Measurements from ENCODE around the gene IQGAP1. TPM values are rescaled to one million over a fixed set of nuclear protein-coding genes. Genes with fewer than 3 reads are reported as not detected.

The IQGAP1 gene
- total and polyA plus RNA-seq, 4 donors = 9.2 to 50.1 (median 24.5) TPM

DNA sequence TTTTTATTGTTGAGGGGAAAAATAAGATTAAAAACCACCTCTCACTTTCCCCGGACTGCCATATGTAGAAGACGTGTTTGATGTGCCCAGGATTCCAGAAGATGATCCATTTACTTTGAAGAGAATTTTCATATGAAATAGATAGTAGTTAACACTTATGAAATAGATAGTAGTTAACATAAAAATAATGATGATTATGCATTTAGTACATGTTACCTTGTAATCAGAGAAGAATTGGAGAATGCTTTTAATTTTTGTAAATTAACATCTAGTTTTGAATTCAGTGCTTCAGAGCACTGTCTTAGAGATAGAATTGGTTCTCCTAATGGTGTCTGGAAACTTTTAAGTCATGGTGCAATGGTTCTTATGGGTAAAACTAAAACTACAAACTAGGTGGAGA is 95.6 kb downstream of the IQGAP1 start:
- TF ChIP-seq RAD21 (IDR thresholded peaks at IDR 0.05) (no peak), FOXA2 (IDR thresholded peaks at IDR 0.05) (no peak), JUND (IDR thresholded peaks at IDR 0.05) (no peak), EGR1 (IDR thresholded peaks at IDR 0.05; ENCODE audit: low read depth in 2 of 2) (no peak), HNF4G (IDR thresholded peaks at IDR 0.05) (no peak), TAF1 (conservative IDR thresholded peaks at IDR 0.05) (no peak), NR2F2 (IDR thresholded peaks at IDR 0.05) (no peak), FOXA1 (IDR thresholded peaks at IDR 0.05) (no peak), YY1 (IDR thresholded peaks at IDR 0.05) (no peak), SP1 (IDR thresholded peaks at IDR 0.05) (no peak)
- TF ChIP-seq, protein P1, sequence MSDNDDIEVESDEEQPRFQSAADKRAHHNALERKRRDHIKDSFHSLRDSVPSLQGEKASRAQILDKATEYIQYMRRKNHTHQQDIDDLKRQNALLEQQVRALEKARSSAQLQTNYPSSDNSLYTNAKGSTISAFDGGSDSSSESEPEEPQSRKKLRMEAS (IDR thresholded peaks at IDR 0.05) = no peak
- TF ChIP-seq, protein P2, sequence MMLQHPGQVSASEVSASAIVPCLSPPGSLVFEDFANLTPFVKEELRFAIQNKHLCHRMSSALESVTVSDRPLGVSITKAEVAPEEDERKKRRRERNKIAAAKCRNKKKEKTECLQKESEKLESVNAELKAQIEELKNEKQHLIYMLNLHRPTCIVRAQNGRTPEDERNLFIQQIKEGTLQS (IDR thresholded peaks at IDR 0.05) = no peak
- Histone ChIP-seq H3K36me3 (ENCODE audit: control insufficient read depth in 4 of 4, insufficient read depth in 3 of 4, low read depth in 1 of 4, low read length in 3 of 4) (peaks cover 3 to 15% (median 10%) of the 10 kb centered on the region in 4 donors), H3K9me3 (ENCODE audit: control insufficient read depth in 4 of 4, low read length in 3 of 4) (no peaks in the 10 kb centered on the region), H3K9ac (ENCODE audit: low read depth in 1 of 2, low read length in 2 of 2) (no peak overlapping the region), H3K27me3 (ENCODE audit: control insufficient read depth in 4 of 4, insufficient read depth in 4 of 4, low read length in 3 of 4) (no peaks in the 10 kb centered on the region), H3K4me3 (ENCODE audit: low read depth in 1 of 3, low read length in 3 of 3) (no peak overlapping the region), H3K27ac (ENCODE audit: low read depth in 1 of 2, low read length in 2 of 2) (no peak overlapping the region), H3K4me1 (ENCODE audit: control insufficient read depth in 4 of 4, insufficient read depth in 4 of 4, low read length in 3 of 4) (peaks cover 0 to 4% (median 0%) of the 10 kb centered on the region in 4 donors)
- DNase-seq (ENCODE audit: low spot score) = no peak
- WGBS = 94% methylated on average over 2 of the region's 2 CpGs

DNA sequence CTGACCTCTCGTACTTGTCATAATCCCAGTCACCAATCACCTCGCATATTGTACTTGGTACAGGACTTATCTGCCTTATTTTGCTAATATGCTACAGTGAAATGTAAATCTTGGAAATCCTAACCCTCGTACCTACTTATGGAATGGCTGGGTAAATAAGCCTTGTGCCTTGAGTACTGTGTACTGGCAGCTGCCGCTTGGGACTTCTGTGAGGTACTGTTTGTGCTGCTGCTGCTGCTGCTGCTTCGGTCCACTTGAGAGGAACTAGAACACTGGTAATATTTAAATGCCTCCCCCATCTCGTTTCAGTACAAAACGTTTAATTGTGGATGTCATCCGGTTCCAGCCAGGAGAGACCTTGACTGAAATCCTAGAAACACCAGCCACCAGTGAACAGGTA is 99.1 kb downstream of the IQGAP1 start:
- Histone ChIP-seq H3K4me3 (ENCODE audit: low read depth in 1 of 3, low read length in 3 of 3) (no peak overlapping the region), H3K27ac (ENCODE audit: low read depth in 1 of 2, low read length in 2 of 2) (no peak overlapping the region), H3K4me1 (ENCODE audit: control insufficient read depth in 4 of 4, insufficient read depth in 4 of 4, low read length in 3 of 4) (peaks cover 0 to 2% (median 0%) of the 10 kb centered on the region in 4 donors), H3K36me3 (ENCODE audit: control insufficient read depth in 4 of 4, insufficient read depth in 3 of 4, low read depth in 1 of 4, low read length in 3 of 4) (peaks cover 4 to 25% (median 19%) of the 10 kb centered on the region in 4 donors), H3K9me3 (ENCODE audit: control insufficient read depth in 4 of 4, low read length in 3 of 4) (no peaks in the 10 kb centered on the region), H3K27me3 (ENCODE audit: control insufficient read depth in 4 of 4, insufficient read depth in 4 of 4, low read length in 3 of 4) (no peaks in the 10 kb centered on the region), H3K9ac (ENCODE audit: low read depth in 1 of 2, low read length in 2 of 2) (no peak overlapping the region)
- WGBS = 96% methylated on average over 8 of the region's 8 CpGs
- DNase-seq (ENCODE audit: low spot score) = no peak
- no peak for TF ChIP-seq TAF1 (conservative IDR thresholded peaks at IDR 0.05)
- TF ChIP-seq, protein P2 (IDR thresholded peaks at IDR 0.05) = no peak
- TF ChIP-seq, protein P3, sequence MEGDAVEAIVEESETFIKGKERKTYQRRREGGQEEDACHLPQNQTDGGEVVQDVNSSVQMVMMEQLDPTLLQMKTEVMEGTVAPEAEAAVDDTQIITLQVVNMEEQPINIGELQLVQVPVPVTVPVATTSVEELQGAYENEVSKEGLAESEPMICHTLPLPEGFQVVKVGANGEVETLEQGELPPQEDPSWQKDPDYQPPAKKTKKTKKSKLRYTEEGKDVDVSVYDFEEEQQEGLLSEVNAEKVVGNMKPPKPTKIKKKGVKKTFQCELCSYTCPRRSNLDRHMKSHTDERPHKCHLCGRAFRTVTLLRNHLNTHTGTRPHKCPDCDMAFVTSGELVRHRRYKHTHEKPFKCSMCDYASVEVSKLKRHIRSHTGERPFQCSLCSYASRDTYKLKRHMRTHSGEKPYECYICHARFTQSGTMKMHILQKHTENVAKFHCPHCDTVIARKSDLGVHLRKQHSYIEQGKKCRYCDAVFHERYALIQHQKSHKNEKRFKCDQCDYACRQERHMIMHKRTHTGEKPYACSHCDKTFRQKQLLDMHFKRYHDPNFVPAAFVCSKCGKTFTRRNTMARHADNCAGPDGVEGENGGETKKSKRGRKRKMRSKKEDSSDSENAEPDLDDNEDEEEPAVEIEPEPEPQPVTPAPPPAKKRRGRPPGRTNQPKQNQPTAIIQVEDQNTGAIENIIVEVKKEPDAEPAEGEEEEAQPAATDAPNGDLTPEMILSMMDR (IDR thresholded peaks at IDR 0.05; ENCODE audit: low read depth, low read length, missing input control) = no peak

DNA sequence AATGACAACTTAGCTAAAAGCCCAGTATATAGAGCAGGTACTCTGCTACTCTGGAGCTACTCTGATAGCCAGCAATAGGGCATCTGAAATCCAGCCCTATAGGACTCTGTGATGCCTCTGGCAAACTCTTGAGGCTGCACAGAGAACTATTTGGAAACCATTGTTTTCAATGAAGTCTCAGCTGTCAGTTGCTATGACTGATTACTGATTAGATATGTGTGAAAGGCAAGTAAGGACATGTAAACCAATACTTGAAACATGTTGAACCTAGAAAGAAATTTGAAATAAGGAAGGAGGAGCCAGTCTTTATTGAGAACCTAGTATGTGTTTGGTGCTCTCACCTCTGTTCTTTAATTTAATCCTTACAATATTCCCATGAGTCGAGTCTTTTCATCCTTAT is 101.5 kb downstream of the IQGAP1 start:
- WGBS = 94% methylated on average over 1 of the region's 1 CpG
- no peak for DNase-seq (ENCODE audit: low spot score)
- H3K9ac ChIP-seq (ENCODE audit: low read depth in 1 of 2, low read length in 2 of 2) = no peak overlapping the region
- H3K4me3 ChIP-seq (ENCODE audit: low read depth in 1 of 3, low read length in 3 of 3) = no peak overlapping the region
- no peak overlapping the region for H3K27ac ChIP-seq (ENCODE audit: low read depth in 1 of 2, low read length in 2 of 2)
- H3K27me3 ChIP-seq (ENCODE audit: control insufficient read depth in 4 of 4, insufficient read depth in 4 of 4, low read length in 3 of 4) = no peaks in the 10 kb centered on the region
- peaks cover 4 to 26% (median 18%) of the 10 kb centered on the region in 4 donors for H3K36me3 ChIP-seq (ENCODE audit: control insufficient read depth in 4 of 4, insufficient read depth in 3 of 4, low read depth in 1 of 4, low read length in 3 of 4)
- H3K4me1 ChIP-seq (ENCODE audit: control insufficient read depth in 4 of 4, insufficient read depth in 4 of 4, low read length in 3 of 4) = peaks cover 0 to 2% (median 0%) of the 10 kb centered on the region in 4 donors
- TF ChIP-seq, protein P2 (IDR thresholded peaks at IDR 0.05) = no peak
- no peak for TF ChIP-seq HNF4G (IDR thresholded peaks at IDR 0.05)
- no peak for TF ChIP-seq SP1 (IDR thresholded peaks at IDR 0.05)
- TF ChIP-seq FOXA1 (IDR thresholded peaks at IDR 0.05) = no peak
- H3K9me3 ChIP-seq (ENCODE audit: control insufficient read depth in 4 of 4, low read length in 3 of 4) = no peaks in the 10 kb centered on the region

All from liver (tissue), 9 donors.